HG02870 (cell line): Measurements from ENCODE around the gene ARHGAP27.

Experiments
- ATAC-seq: cut with Tn5 transposase; IDR thresholded peaks from one replicate; pipeline ENCODE4 v1.9.1; 2021; ENCODE audit warnings: mild to moderate bottlenecking, moderate library complexity; ENCODE audit not compliant: unreplicated experiment

Gene ARHGAP27

GRCh38 chr17:45430738-45431530 is 1.7 kb downstream of the ARHGAP27 start:
- no peak for ATAC-seq

GRCh38 chr17:45430006-45430737 is 2.5 kb downstream of the ARHGAP27 start:
- ATAC-seq: no peak

- ATAC-seq: no peak
Observed at GRCh38 chr17:45429339-45430005, 3.2 kb downstream of the ARHGAP27 start.

- no peak for ATAC-seq
Observed at GRCh38 chr17:45428931-45429338, 3.7 kb downstream of the ARHGAP27 start.

- ATAC-seq: no peak
Observed at GRCh38 chr17:45428050-45428617, 4.5 kb downstream of the ARHGAP27 start.

- ATAC-seq: no peak
Observed at GRCh38 chr17:45427181-45427835, 5.4 kb downstream of the ARHGAP27 start.

- ATAC-seq: no peak
Observed at GRCh38 chr17:45426561-45426960, 6.1 kb downstream of the ARHGAP27 start.

GRCh38 chr17:45425984-45426413 is 6.7 kb downstream of the ARHGAP27 start:
- no peak for ATAC-seq

GRCh38 chr17:45425125-45425983 is 7.3 kb downstream of the ARHGAP27 start:
- no peak for ATAC-seq

GRCh38 chr17:45424769-45425124 is 7.9 kb downstream of the ARHGAP27 start:
- ATAC-seq: no peak

- ATAC-seq: no peak
Observed at GRCh38 chr17:45423975-45424335, 8.7 kb downstream of the ARHGAP27 start.

- no peak for ATAC-seq
Observed at GRCh38 chr17:45423304-45423974, 9.2 kb downstream of the ARHGAP27 start.

- ATAC-seq: no peak
Observed at GRCh38 chr17:45414990-45415881, 17.4 kb downstream of the ARHGAP27 start.

GRCh38 chr17:45413498-45413923 is 19.2 kb downstream of the ARHGAP27 start:
- no peak for ATAC-seq

GRCh38 chr17:45411348-45412105 is 21.1 kb downstream of the ARHGAP27 start:
- ATAC-seq: no peak

- no peak for ATAC-seq
Observed at GRCh38 chr17:45410144-45411091, 22.3 kb downstream of the ARHGAP27 start.

- ATAC-seq: no peak
Observed at GRCh38 chr17:45409659-45410076, 23.0 kb downstream of the ARHGAP27 start.
